Measurements from ENCODE around the gene PAQR5.
"Not testable (repeated sequence)": the region's sequence is repeated elsewhere in the genome, so short reads cannot be mapped to it uniquely, and the experiment has no call there.

PAQR5 gene

GRCh38 chr15:69317392-69317841, 18.7 kb downstream of the PAQR5 start:
- DNase-seq: no peak

GRCh38 chr15:69318033-69318432, 19.3 kb downstream of the PAQR5 start:
- no peak for DNase-seq

GRCh38 chr15:69319384-69320375, 21.0 kb downstream of the PAQR5 start:
- no peak for DNase-seq

- DNase-seq: no peak
Measured at GRCh38 chr15:69320977-69321554, 22.4 kb downstream of the PAQR5 start.

- DNase-seq: no peak
Measured at GRCh38 chr15:69323893-69324430, 25.2 kb downstream of the PAQR5 start.

- DNase-seq: no peak
Measured at GRCh38 chr15:69324565-69324964, 25.9 kb downstream of the PAQR5 start.

GRCh38 chr15:69325456-69325971, 26.8 kb downstream of the PAQR5 start:
- DNase-seq: no peak

- no peak for DNase-seq
Measured at GRCh38 chr15:69328080-69328479, 29.4 kb downstream of the PAQR5 start.

- DNase-seq: no peak
Measured at GRCh38 chr15:69328739-69329138, 30.0 kb downstream of the PAQR5 start.

GRCh38 chr15:69337138-69337537, 38.4 kb downstream of the PAQR5 start:
- no peak for DNase-seq

GRCh38 chr15:69338535-69339213, 40.0 kb downstream of the PAQR5 start:
- no peak for DNase-seq

GRCh38 chr15:69339214-69339543, 40.5 kb downstream of the PAQR5 start:
- DNase-seq: not testable (repeated sequence)

GRCh38 chr15:69340243-69340900, 41.7 kb downstream of the PAQR5 start:
- DNase-seq: no peak

GRCh38 chr15:69341356-69341755, 42.6 kb downstream of the PAQR5 start:
- DNase-seq: no peak

GRCh38 chr15:69342460-69343076, 43.9 kb downstream of the PAQR5 start:
- DNase-seq: no peak

GRCh38 chr15:69343133-69343532, 44.4 kb downstream of the PAQR5 start:
- DNase-seq: no peak

- no peak for DNase-seq
Measured at GRCh38 chr15:69344238-69344637, 45.5 kb downstream of the PAQR5 start.

GRCh38 chr15:69346112-69346511, 47.4 kb downstream of the PAQR5 start:
- DNase-seq: no peak

- no peak for DNase-seq
Measured at GRCh38 chr15:69351333-69351732, 52.6 kb downstream of the PAQR5 start.

- DNase-seq: no peak
Measured at GRCh38 chr15:69351884-69352283, 53.2 kb downstream of the PAQR5 start.

GRCh38 chr15:69357773-69358771, 59.4 kb downstream of the PAQR5 start:
- no peak for DNase-seq
